K562 (cell line): ENCODE data around the gene GRK3. TPM values are rescaled to one million over a fixed set of nuclear protein-coding genes. Genes with fewer than 3 reads are reported as not detected.
A peak's percentile ranks its signal among the peaks of the same experiment; 100 is the strongest.

Experiments used
- ATAC-seq: fragments of 200-7000 bp; cut with Tn5 transposase; 3 replicates; pipeline ENCODE4 v1.9.1; 2020; ENCODE audit warnings: moderate library complexity
- BruUV-seq: library from RNA; stranded (reverse); fragments of 400-500 nt; replicated peaks from 2 replicates; lab custom pipeline; 2021; lab: Mats Ljungman, UMichigan
- CTCF ChIA-PET: fragments of 300-600 bp; formaldehyde crosslinking; extraction: SDS; loops from one replicate; lab custom pipeline; 2021; ENCODE audit warnings: low intra/inter-chr PET ratio; lab: Yijun Ruan, JAX
- POLR2A ChIA-PET: fragments of 300-600, 350-650 bp; sonication (Branson Sonifier 250); formaldehyde crosslinking; extraction: SDS; loops from one replicate; lab custom pipeline; 2021; ENCODE audit warnings: antibody characterized with exemption, inconsistent platforms; lab: Yijun Ruan, JAX
- DNase-seq, 4 experiments: peaks; one replicate each; pipeline versions ENCODE4 v3.0.0 to v3.0.0-alpha.2; 2011 to 2018; ENCODE audit warnings: low spot score in 3 of 4, mixed read lengths in 3 of 4; ENCODE audit errors: extremely low read depth in 1 of 4
- FAIRE-seq: peaks from 2 replicates; lab custom pipeline; 2011; peaks lifted over from hg19 to GRCh38; lab: Jason Lieb, UNC
- H2AFZ ChIP-seq: 2 replicates; pipeline ENCODE4 v1.6.0; 2011; ENCODE audit warnings: low read depth, low read length, control low read depth, inconsistent platforms
- H3K27ac ChIP-seq: fragments of 200-600 bp; 3 replicates; pipeline ENCODE4 v1.8.0; 2011; ENCODE audit warnings: low read depth, mild to moderate bottlenecking, control low read depth, inconsistent platforms, low read length, moderate library complexity, mixed read lengths; ENCODE audit errors: extremely low read depth
- H3K27me3 ChIP-seq, 2 experiments: fragments of 300-600 bp in 1 of 2; 2 replicates in 1 of 2; 3 replicates in 1 of 2; pipeline versions ENCODE4 v1.6.0 to v1.8.0; 2011; ENCODE audit warnings: inconsistent platforms in 2 of 2, low read length in 2 of 2, mild to moderate bottlenecking in 1 of 2, mixed read lengths in 1 of 2, moderate library complexity in 1 of 2; ENCODE audit not compliant: control insufficient read depth in 2 of 2, insufficient read depth in 2 of 2
- H3K36me3 ChIP-seq: fragments of 300-600 bp; 3 replicates; pipeline ENCODE4 v1.8.0; 2011; ENCODE audit warnings: mild to moderate bottlenecking, low read length, inconsistent platforms; ENCODE audit not compliant: control insufficient read depth, insufficient read depth
- H3K4me1 ChIP-seq, 2 experiments: fragments of 200-600 bp in 1 of 2; replicated peaks in 1 of 2; 2 replicates in 1 of 2; 3 replicates in 1 of 2; pipeline versions ENCODE4 v1.5.1 to v1.8.0; 2011; ENCODE audit warnings: inconsistent platforms in 2 of 2, low read length in 2 of 2, mild to moderate bottlenecking in 1 of 2, mixed read lengths in 1 of 2, moderate library complexity in 1 of 2; ENCODE audit not compliant: control insufficient read depth in 2 of 2, insufficient read depth in 2 of 2
- H3K4me2 ChIP-seq: 2 replicates; pipeline ENCODE4 v1.6.1; 2011; ENCODE audit warnings: low read length, control low read depth, inconsistent platforms, mixed read lengths; ENCODE audit not compliant: insufficient read depth
- H3K4me3 ChIP-seq: fragments of 200-600 bp; sonication (generic), shearing (Covaris generic); 2 replicates; pipeline ENCODE4 v1.5.1; 2016; ENCODE audit warnings: control low read depth, inconsistent platforms
- H3K79me2 ChIP-seq: fragments of 200-600 bp; 3 replicates; pipeline ENCODE4 v1.8.0; 2011; ENCODE audit warnings: low read length, inconsistent platforms; ENCODE audit not compliant: control insufficient read depth, insufficient read depth
- H3K9ac ChIP-seq, 2 experiments: 2 replicates each; pipeline versions ENCODE4 v1.6.0 to v1.6.1; 2011; ENCODE audit warnings: low read depth in 2 of 2, low read length in 2 of 2, control low read depth in 1 of 2, inconsistent platforms in 1 of 2, mild to moderate bottlenecking in 1 of 2, mixed read lengths in 1 of 2; ENCODE audit not compliant: insufficient read depth in 1 of 2
- H3K9me1 ChIP-seq: one replicate; pipeline ENCODE4 v1.6.0; 2011; ENCODE audit warnings: inconsistent platforms, mild to moderate bottlenecking, low read length, moderate library complexity; ENCODE audit not compliant: control insufficient read depth, insufficient read depth
- H3K9me3 ChIP-seq: replicated peaks from 2 replicates; pipeline ENCODE4 v1.5.1; 2011; ENCODE audit warnings: low read depth, low read length, inconsistent platforms; ENCODE audit not compliant: control insufficient read depth, insufficient read depth
- H4K20me1 ChIP-seq: replicated peaks from 2 replicates; pipeline ENCODE4 v1.6.1; 2011; ENCODE audit warnings: low read length, inconsistent platforms, mixed read lengths; ENCODE audit not compliant: control insufficient read depth, insufficient read depth
- C11orf30 ChIP-seq: fragments of 450-650 bp; IDR thresholded peaks from 2 replicates; pipeline ENCODE4 v1.6.1; 2016; ENCODE audit warnings: low read depth, mild to moderate bottlenecking
- CBFB ChIP-seq: sonication (generic); formaldehyde crosslinking; IDR thresholded peaks from 2 replicates; pipeline ENCODE4 v1.4.0; 2020; ENCODE audit warnings: mild to moderate bottlenecking, missing genetic modification reagents
- CBX3 ChIP-seq, 2 experiments: IDR thresholded peaks; 1 replicate in 1 of 2; 2 replicates in 1 of 2; pipeline ENCODE4 v1.6.1; 2012; ENCODE audit warnings: inconsistent platforms in 2 of 2, low read length in 2 of 2, borderline replicate concordance in 1 of 2, control low read depth in 1 of 2
- HOMEZ ChIP-seq: fragments of 250-450 bp; sonication (Bioruptor Pico); IDR thresholded peaks from 2 replicates; pipeline ENCODE4 v1.4.0; 2020; ENCODE audit warnings: mild to moderate bottlenecking, moderate library complexity
- MAFF ChIP-seq: IDR thresholded peaks from 2 replicates; pipeline ENCODE4 v1.6.1; 2012; ENCODE audit warnings: low read length, improper control_type of control experiment
- NUFIP1 ChIP-seq: fragments of 450-650 bp; IDR thresholded peaks from 2 replicates; pipeline ENCODE4 v1.6.1; 2018; ENCODE audit not compliant: partially characterized antibody
- SMARCA4 ChIP-seq: fragments of 450-650 bp; IDR thresholded peaks from 2 replicates; pipeline ENCODE4 v1.6.1; 2016
- XRCC3 ChIP-seq: fragments of 450-650 bp; IDR thresholded peaks from 2 replicates; pipeline ENCODE4 v1.6.1; 2017; ENCODE audit warnings: mild to moderate bottlenecking, moderate library complexity
- ZNF316 ChIP-seq: fragments of 450-650 bp; IDR thresholded peaks from 2 replicates; pipeline ENCODE4 v1.6.1; 2016
- WGBS: fragments of 100-300 bp; shearing (Covaris generic); methylation state at CpG from one replicate; pipeline ENCODE4 v1.1.6; 2016; ENCODE audit warnings: low coverage, mixed read lengths; ENCODE audit not compliant: insufficient coverage; ENCODE audit errors: missing lambda C conversion rate; 5-methylcytosine and 5-hydroxymethylcytosine counted together
- in situ Hi-C: fragments of 300-500 bp; cut with MboI; formaldehyde crosslinking; loops from 4 replicates; pipeline ENCODE4 v1.15.0; 2018; ENCODE audit warnings: inconsistent platforms, mixed read lengths
- intact Hi-C: fragments of 100-400 bp; cut with micrococcal nuclease; formaldehyde crosslinking; loops from 2 replicates; pipeline ENCODE4 v1.14.2; 2022
- polyA plus RNA-seq, 8 experiments: library from polyadenylated mRNA; depleted of rRNA in 4 of 8; stranded (reverse) in 5 of 8; unstranded in 3 of 8; fragments of >200 nt; fragmentation: Nextera tagmentation in 2 of 8; fragmentation: Illumina TruSeq in 1 of 8; extraction: Ambion mirVana in 2 of 8; extraction: Trizol in 1 of 8; gene quantifications; 2 replicates each; pipeline versions ENCODE4 v1.2.1 to v1.2.3, GENCODE V29; 2011 to 2014; ENCODE audit warnings: inconsistent platforms in 1 of 8, missing spikeins in 1 of 8
- total RNA-seq, 7 experiments: library from RNA; depleted of rRNA in 6 of 7; stranded (reverse); fragments of >200 nt in 6 of 7; fragmentation: Illumina TruSeq in 2 of 7; extraction: Trizol in 2 of 7; gene quantifications; 2 replicates each; pipeline versions ENCODE4 v1.2.1 to v1.2.3, GENCODE V29; 2011 to 2021; ENCODE audit warnings: low replicate concordance in 1 of 7

The GRK3 gene
- total and polyA plus RNA-seq, 9 of the 15 experiments (the other 6 are each of a cell fraction or from before 2014, with no cell fraction given), result 1.4 to 7.6 (median 3.6) TPM

GRCh38 chr22:25573841-25574240 lies 9.4 kb downstream of the GRK3 start:
- 85% methylated on average over 3 of the region's 5 CpGs for WGBS
- no peak for DNase-seq
- Histone ChIP-seq H4K20me1 (no peaks in the 10 kb centered on the region), H3K9me1 (no peaks in the 10 kb centered on the region), H3K9me3 (no peaks in the 10 kb centered on the region), H3K4me2 (no peak overlapping the region), H3K4me1 (no peaks in the 10 kb centered on the region), H3K36me3 (no peaks in the 10 kb centered on the region), H3K79me2 (peaks cover 10% of the 10 kb centered on the region; the same call in 2 of the 3 replicates), H3K4me3 (no peak overlapping the region), H3K27ac (no peak overlapping the region), H3K9ac (no peak overlapping the region), H2AFZ (no peak overlapping the region), H3K27me3 (no peaks in the 10 kb centered on the region)
- intact Hi-C loops, result no loop called here
- ATAC-seq, result no peak
- POLR2A ChIA-PET, result interaction anchor here (0.7 to 1.6 kb wide), 2 partner anchors 9 to 24 kb away, joined by 3 to 4 read pairs; partner anchors contain the start of gene GRK3
- in situ Hi-C loops, result no loop called here
- CTCF ChIA-PET, result no interaction called here
- FAIRE-seq, result no peak
- BruUV-seq, result no TSS peak
- TF ChIP-seq ZNF316 (peak; percentile 66), XRCC3 (no peak), C11orf30 (peak; percentile 53; the same call in 1 of the 2 replicates), MAFF (peak; percentile 26; the same call in 1 of the 2 replicates)

DNA sequence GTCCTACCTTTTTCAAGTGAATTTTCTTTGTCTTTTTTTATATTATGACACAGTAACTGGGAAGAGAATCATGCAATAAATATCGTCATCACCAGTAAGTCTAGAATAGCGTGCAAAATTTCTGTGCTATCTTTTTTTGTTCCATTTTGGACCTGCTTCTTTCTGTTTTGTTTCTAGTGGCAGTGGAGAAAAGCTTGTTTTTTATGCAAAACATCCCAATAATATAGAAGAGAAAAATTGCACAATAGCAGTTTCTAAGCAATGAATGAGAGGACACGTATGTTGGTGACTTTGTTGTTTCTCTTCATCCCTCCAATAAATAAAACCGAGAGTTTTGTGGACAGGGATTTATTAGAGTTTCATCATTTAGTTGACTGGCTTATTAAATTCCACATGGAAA lies 10.3 kb downstream of the GRK3 start:
- Histone ChIP-seq H3K4me1 (no peaks in the 10 kb centered on the region), H3K79me2 (peaks cover under 1% of the 10 kb centered on the region; the same call in 1 of the 3 replicates), H3K36me3 (no peaks in the 10 kb centered on the region), H2AFZ (no peak overlapping the region), H3K9me3 (no peaks in the 10 kb centered on the region), H3K9me1 (no peaks in the 10 kb centered on the region), H3K27ac (no peak overlapping the region), H3K4me3 (no peak overlapping the region), H3K9ac (no peak overlapping the region), H3K27me3 (no peaks in the 10 kb centered on the region), H3K4me2 (no peak overlapping the region), H4K20me1 (no peaks in the 10 kb centered on the region)
- FAIRE-seq (no peak), DNase-seq (no peak), ATAC-seq (no peak)
- in situ Hi-C loops, result no loop called here
- TF ChIP-seq CBFB (CRISPR knock-in tag) (no peak), SMARCA4 (no peak), NUFIP1 (no peak), CBX3 (IDR thresholded peaks at IDR 0.05; ENCODE audit: borderline replicate concordance in 1 of 2, low read length in 2 of 2) (no peak), HOMEZ (CRISPR knock-in tag) (no peak)
- 39% methylated on average over 4 of the region's 4 CpGs for WGBS
- POLR2A ChIA-PET, result interaction anchor here (0.7 to 1.6 kb wide), 2 partner anchors 10 to 23 kb away, joined by 3 to 4 read pairs; partner anchors contain the start of gene GRK3
- no TSS peak for BruUV-seq
- intact Hi-C loops, result no loop called here
- CTCF ChIA-PET, result no interaction called here
